SK-N-MC (cell line): ENCODE data around the gene MARCHF6.

Experiments
- EZH2 ChIP-seq: fragments of 200-600 bp; sonication (generic); IDR thresholded peaks from one replicate; pipeline ENCODE4 v1.6.1; 2017; ENCODE audit warnings: antibody characterized with exemption
- FOXP2 ChIP-seq: optimal IDR thresholded peaks from 2 replicates; pipeline ENCODE3; 2011; ENCODE audit warnings: mild to moderate bottlenecking, moderate library complexity; ENCODE audit not compliant: insufficient read depth; ENCODE audit errors: extremely low read length, control extremely low read depth
- POLR2AphosphoS5 ChIP-seq: IDR thresholded peaks from 2 replicates; pipeline ENCODE4 v1.6.1; 2012; ENCODE audit warnings: mild to moderate bottlenecking, low read depth, low read length, borderline replicate concordance

DNA sequence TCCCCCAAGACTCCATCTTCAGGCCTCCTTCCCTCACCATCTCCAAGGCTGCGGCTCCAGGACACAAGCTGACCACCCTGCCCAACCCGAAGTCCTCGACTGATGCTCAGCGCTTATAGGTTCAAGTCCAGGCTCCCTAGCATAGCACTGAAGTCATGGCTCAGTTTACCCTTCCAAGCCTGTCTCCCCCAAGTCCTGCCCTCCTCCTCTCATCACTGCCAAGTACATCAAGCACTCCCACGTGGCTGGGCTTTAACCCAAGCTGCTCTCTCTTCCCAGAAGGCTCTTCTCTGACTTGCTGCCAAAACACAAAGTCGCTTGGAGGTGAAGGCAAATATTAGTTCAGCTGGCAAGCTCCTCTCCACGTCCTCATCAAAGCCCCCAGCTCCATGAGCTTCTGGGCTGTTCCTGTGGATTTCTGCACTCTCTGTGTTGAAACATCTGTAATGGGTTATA, 22.1 kb upstream of the MARCHF6 start:
- TF ChIP-seq EZH2 (no peak), POLR2AphosphoS5 (no peak), FOXP2 (no peak)
